Measurements from ENCODE around the gene TMEM94.
"Not testable (repeated sequence)": the region's sequence is repeated elsewhere in the genome, so short reads cannot be mapped to it uniquely, and the experiment has no call there.

TMEM94 gene

DNA sequence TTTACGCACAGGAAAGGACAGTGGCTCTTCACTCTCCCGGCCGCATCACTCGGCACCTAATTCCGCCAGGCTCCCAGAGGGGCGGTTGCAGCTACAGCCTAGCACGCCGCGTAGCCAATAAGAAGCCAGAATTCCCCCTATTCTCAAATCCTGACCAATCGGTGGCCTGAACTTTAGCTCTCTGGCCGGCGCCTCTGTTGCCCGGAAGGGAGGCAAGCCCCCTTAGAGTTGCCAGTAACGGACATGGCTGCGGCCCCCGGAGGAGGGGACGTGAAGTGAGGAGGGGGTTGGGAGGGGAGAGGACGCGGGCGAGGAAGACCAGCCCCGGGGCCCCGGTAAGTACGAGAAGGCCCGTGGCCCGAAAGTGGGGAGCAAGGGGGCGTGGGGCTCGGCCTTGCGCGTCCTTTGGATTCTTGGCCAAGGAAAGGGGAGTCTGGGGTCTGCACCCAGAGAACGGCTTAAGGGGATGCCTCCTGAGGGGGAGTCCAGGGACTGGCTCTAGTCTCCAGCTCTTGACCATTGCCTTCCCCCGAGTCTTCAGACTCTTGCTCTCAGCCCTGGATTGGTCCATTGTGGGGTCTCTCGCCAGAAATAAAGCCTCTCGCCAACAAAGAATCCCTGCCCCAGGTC, at the start of gene TMEM94:
Gene TMEM94 (plus strand): TSS at position 219 of the 630 bp plus-strand sequence. CDS start 15,271 bp downstream, outside the sequence.
- DNase-seq, result peak; percentile 94 to 96

DNA sequence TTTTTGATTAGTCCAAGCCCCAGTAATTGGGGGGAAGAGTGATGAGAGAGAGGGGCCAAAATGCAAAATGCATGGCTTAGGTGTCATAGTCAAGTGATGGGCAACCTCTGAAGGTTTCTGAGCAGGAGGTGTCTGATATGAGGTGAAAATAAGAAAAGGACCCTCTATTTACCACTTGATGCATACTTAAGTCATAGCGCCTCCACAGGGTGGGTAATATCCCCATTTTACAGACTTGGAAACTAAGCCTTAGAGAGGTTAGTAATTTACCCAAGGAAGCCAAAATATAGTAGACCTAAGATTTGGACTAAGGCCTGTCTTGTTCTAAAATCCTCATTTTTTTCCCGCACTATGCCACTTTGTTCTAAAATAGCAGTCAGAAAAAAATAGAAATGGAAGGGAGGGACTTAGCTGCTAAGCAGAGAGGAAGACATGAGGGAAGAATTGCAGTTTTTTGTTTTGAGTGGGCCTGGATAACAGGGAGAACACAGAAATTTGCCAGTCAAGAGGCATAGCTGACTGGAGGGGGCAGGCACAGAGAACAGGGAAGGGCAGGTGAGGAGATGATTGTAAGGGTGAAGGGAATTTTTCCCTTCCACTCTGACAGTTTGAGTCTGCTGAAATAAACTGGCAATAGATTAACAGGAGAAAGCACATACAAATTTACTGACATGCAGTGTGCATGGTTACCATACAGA, 48.6 kb upstream of the TMEM94 start:
- no peak for DNase-seq

DNA sequence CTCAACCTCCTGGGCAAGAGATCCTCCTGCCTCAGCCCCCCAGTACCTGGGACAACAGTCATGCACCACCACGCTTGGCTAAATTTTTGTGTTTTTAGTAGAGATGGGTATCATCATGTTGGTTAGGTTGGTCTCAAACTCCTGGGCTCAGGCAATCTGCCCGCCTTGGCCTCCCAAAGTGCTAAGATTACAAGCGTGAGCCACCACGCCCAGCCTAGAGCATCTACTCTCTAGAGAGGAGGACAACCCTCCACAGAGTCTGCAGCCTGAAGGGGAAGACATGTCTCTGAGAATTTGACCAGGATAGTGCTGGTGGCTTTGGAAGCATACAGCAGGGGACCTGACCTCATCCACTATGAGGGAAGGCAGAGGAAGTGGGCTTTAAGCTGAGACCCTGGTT, 46.3 kb upstream of the TMEM94 start:
- DNase-seq, result no peak

DNA sequence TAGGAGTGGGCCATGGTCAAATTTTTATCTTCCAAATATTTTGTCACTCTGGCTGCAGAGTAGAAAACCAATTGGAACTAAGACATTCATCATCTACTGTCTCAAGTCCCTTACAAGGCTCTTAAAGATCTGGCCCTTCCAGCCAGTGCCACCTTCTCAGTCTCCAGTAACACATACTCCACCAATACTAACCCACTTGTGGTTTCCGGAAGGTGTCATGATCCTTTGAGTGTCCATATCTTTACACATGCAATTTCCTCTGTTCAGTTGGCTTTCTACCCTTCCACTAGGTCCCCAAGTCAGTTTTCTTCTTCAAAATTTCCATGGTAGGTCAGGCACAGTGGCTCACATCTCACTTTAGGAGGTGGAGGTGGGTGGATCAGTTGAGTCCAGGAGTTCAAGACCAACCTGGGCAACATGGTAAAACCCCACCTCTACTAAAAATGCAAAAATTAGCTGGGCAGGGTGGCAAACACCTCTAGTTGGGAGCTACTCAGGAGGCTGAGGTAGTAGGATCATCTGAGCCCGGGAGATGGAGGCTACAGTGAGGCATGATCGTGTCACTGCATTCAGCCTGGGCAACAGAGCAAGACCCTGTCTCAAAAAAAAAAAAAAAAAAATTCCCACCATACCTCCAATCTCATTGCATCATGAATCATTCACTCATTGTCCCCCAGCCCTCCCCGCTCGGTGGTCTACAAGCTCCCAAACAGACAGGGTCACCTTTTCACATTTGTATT, 44.9 kb upstream of the TMEM94 start:
- DNase-seq, result no peak

DNA sequence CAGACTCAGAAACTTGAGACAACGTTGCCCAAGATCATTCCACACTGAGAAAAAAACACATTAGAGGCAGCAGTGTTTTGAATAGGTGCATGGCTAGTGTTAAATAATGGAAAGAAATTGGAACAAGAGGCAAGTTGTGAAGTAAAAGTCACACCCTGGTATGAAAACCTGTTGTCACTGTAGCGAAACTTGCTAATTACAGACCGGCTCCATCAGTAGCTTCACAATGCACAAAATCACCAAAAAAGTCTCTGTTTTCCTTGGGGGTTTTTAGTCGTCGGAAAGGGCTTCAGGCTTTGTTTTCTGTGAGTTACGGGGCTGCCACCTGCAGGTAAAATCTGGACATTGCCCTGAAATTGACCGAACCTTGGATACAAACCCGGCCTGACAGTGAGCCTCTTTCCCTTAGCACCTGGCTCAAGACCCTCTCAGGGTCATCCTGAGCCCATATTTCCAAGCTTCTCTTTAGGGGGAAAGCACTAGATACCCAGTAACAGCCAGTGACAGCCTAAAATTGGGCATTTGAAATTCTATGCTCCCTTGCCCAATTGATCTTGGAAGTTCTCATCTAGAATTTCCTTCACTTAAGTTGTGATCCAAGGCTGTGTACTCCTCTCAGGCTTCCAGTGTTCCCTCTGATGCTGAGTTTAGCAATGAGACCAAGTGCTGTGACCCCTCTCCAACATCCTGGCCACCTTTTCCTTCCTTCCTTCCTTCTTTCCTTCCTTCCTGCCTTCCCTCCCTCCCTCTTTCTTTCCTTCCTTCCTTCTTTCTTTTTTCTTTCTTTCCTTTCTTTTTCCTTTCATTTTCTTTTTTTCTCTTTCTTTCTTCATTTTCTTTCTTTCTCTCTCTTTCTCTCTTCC, 43.7 kb upstream of the TMEM94 start:
- peak; percentile 74 to 83 for DNase-seq

DNA sequence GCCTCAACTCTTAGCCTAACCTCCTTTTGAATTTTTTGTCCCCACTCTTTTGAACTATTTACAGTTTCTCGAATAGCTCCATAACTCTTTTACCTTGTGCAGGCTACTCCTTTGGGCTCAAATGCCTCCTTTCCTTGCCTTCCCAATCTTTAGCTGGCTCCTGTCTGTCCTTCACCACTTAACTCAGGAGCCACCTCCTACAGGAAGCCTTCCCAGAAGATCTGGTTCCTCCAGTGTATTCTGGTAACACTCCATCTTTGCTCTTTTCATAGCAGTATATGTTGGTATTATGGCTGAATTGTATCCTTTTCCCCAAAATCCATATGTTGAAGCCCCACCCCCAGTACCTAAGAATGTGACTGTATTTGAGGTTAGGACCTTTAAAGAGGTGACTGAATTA, 41.9 kb upstream of the TMEM94 start:
- no peak for DNase-seq

DNA sequence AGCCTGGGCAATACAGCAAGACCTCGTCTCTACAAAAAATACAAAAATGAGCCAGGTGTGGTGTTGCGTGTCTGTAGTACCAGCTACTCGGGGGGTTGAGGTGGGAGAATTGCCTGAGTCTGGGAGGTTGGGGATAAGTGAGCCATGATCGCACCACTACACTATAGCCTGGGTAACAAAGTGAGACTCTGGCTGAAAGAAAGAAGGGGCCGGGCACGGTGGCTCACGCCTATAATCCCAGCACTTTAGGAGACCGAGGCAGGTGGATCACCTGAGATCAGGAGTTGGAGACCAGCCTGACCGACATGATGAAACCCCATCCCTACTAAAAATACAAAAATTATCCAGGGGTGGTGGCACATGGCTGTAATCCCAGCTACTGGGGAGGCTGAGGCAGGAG, 40.4 kb upstream of the TMEM94 start:
- no peak for DNase-seq

DNA sequence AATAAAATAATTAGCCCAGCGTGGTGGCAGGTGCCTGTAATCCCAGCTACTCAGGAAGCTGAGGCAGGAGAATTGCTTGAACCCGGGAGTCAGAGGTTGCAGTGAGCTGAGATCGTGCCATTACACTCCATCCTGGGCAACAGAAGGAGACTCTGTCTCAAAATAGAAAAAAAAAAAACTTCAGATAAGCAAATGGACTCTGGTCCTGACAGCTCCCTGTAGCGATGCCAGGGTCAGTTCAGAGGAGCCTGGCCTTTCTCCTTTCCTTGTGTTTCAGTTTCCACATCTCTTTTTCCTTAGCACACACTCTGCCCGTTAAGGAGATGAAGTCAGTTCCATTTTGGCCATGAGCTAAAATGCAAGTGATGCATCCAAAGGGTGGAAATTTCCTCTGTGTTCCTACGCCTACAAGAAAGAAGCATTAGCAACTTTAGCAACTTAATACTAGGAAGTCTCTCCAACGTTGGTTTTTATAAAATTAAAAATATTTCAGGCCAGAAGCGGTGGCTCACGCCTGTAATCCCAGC, 39.3 kb upstream of the TMEM94 start:
- no peak for DNase-seq

DNA sequence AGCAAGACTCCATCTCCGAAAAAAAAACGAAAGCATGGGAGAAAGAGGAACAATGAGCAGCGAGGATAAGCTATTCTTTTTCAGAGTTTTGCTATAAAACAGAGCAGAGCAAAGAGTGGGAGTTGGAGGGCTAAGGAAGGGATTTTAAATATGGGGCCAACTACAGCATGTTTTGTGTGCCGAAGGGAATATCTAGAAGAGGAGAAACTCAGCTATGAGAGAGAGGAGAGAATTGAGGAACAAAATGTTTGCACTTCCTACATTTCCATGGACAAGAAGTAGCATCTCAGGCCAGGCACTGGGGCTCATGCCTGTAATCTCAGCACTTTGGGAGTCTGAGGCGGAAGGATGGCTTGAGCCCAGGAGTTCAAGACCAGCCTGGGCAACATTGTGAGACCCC, 37.9 kb upstream of the TMEM94 start:
- no peak for DNase-seq

DNA sequence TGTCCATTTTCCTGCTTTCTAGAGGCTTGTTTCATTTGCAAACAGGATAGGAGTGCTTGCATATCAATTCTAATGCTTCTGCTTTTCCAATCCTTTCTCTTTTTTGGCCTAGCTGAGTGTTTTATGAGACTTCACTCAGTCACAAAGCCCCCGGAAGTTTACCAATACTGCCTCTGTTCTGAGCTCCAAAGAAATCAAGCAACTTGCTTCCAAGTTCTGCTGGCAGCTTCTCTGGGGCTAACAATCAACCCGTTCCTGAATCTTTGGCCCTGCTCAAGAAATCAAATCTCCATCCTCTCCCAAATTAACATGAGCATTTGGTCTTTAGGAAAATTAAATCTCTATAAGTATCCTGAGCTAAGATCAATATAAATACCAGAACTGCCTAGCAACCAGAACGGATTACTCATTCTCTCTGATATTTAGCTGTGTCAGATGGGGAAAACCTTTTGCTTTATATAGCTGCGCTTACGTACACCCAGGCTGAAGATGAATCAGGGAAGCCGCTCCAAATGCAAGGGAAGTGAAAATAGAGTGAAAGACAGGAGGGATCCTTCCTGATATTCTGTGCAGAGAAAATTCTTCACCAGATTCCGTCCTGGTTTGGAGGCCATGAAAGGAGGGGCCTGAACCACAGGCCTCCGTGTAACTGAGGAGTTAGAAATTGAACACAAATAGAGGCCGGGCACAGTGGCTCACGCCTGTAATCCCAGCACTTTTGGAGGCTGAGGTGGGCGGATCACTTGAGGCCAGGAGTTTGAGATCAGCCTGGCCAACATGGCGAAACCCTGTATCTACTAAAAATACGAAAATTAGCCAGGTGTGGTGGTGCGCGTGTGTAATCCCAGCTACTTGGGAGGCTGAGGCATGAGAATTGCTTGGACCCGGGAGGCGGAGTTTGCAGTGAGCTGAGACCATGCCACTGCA, 27.6 kb upstream of the TMEM94 start:
- peak in 1 of 2 donors; percentile 3 for DNase-seq

DNA sequence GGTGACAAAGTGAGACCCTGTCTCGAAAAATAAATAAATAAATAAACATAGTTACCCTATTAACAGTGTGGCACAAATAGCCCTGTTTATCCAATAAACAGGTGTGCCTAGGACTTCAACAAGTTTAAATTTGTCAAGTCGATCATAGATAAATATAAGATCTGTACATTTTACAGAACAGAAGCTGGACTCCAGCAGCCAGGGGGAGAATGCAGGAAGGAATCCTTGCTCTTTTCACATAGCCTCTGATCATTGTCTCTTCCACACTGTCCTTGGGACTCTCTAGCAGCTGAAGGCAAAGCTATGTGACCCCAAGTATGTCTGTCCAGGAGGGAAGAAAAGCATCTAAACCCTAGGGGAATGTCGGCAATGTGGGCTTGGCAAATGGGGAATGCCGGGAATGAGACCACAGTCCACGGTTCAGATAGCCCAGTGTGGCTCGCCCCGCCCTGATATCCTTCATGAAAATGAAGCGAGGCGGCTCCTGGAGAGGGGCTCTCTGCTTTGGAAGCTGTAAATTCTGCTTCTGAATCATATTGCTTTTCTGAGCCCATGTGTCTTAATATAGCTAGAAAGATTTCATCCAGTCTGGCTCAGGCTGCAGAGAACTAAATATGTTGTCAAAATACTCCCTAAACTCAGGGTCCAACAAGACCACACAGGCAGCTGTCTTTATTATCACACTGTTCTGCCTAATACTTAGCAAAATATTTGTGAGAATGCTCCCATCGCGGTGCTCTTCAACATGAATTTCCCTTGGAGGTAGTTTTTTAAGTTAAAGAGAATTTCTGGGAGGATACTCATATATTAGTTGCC, 26.1 kb upstream of the TMEM94 start:
- no peak for DNase-seq

DNA sequence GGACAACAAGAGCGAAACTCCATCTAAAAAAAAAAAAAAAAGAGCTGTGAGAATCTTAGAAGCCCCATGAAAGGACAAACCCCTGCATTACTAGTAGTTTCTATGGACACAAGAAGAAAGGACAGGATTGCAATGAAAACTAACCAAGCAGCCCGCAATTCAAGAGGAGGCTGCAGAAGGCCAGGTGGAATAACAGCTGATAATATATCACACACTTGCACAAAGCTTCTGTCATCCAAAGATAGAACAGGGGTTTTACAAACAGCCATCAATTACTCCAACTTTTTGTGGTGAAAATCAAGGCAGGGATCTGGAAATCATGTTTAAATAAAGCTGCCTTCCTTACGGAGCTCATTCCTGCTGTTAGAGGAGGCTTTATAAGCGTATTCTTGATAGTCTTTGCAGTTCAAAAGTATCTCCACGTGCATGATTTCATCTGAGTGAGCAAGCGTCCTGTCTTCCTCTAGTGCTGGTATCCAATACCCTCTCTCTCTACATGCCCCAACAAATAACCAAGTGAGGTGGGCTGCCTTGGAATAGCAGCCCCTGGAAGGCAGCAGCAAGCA, 23.1 kb upstream of the TMEM94 start:
- DNase-seq, result no peak

DNA sequence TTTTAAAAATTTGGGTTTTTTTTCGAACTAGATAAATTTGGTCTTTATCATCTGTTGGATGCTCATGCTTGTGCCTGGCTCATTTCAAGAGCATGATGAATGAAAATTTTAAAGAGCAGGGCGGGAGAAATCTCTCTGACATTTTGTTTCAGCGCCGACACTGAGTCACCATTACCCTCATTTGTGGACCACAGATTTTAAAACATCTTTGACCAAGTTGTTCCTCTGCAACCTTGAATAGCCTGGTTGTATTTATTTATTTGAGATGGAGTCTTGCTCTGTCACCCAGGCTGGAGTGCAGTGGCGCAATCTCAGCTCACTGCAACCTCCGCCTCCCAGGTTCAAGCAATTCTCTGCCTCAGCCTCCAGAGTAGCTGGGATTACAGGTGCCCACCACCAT, 22.0 kb upstream of the TMEM94 start:
- not testable (repeated sequence) for DNase-seq

DNA sequence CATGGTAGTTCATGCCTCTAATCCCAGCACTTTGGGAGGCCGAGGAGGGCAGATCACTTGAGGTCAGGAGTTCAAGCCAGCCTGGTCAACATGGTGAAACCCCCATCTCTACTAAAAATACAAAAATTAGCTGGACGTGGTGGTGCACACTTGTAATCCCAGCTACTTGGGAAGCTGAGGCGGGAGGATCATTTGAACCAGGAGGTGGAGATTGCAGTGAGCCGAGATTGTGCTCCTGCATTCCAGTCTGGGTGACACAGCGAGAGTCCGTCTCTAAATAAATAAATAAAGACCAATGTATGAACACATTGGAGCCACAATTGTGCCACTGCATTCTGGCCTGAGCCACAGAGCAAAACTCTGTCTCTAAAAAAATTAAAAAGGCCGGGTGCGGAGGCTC, 19.0 kb upstream of the TMEM94 start:
- not testable (repeated sequence) for DNase-seq

DNA sequence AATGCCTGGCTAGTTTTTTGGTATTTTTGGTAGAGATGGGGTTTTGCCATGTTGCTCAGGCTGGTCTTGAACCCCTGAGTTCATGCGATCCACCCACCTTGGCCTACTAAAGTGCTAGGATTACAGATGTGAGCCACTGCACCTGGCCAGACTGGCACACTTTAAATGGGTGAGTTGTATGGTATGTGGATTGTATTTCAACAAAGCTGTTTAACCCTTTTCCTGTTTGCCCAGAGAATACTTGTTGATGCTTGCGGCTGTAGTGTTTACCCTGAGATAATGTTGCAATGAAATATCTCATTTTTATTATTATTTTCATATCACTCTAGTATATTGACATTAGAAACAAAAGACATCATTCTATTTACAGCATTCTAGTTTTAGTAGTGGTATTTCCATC, 17.1 kb upstream of the TMEM94 start:
- DNase-seq, result no peak

DNA sequence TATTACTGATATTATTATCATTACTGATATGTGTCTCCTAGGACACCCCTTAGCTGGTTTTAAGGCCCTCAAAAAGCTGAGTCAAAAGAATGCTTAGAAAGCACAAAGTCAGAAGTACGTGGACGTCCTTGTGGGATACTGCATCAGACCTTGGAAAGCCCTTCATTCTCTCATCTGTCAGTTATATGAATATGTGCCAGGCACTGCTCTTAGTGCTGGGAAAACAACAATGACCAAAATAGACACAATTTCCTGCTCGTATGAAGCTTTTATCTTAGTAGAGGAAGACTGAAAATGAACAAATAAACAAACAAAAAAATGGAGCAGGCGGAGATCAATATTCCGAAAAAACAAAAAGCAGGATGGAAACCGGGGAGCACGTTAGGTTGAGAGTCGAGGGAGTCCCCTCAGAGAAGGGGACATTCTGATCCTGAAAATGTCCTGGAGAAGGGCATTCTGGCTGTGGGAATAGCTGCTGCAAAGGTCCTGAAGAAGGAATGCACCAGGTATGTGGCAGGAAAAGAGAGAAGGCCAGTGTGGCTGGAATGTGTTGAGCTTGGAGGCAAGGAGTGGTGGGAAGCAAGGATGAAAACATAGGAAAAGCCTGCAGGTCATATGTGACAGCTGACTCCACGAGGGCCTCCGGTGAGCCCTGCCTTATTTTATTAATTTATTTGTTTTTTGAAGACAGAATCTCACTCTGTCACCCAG, 15.5 kb upstream of the TMEM94 start:
- DNase-seq, result no peak

DNA sequence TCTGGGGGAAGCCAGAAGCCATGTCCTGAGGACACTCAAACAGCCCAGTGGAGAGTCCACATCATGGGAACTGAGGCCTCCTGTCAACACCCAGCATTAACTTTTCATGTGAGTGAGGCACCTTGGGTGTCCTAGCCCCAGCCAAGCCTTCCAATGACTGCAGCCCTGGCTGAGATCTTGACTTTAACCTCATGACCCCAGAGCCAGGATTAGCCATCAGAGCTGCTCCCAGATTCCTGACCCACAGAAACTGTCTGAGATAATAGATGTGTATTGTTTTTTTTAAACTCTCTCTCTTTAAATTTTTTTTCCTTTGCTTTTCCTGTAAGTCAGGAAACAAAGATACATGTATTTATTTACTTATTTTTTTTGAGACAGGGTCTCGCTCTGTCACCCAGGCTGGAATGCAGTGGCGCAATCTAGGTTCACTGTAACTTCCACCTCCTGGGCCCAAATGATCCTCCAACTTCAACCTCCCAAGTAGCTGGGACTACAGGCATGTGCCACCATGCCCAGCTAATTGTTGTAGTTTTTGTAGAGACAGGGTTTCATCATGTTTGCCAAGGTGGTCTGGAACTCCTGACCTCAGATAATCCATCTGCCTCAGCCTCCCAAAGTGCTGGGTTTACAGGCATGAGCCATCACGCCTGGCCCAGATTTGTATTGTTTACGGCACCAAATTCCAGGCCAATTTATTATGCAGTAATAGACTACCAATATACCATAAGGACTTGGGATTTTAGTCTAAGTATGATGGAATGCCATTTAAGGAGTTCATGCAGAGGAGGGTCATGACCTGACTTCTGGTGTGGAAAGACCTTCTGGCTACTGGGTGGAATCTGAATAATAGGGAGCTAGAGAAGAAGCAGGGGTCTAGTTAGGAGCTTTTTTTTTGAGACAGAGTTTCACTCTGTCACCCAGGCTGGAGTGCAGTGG, 14.0 kb upstream of the TMEM94 start:
- no peak for DNase-seq

DNA sequence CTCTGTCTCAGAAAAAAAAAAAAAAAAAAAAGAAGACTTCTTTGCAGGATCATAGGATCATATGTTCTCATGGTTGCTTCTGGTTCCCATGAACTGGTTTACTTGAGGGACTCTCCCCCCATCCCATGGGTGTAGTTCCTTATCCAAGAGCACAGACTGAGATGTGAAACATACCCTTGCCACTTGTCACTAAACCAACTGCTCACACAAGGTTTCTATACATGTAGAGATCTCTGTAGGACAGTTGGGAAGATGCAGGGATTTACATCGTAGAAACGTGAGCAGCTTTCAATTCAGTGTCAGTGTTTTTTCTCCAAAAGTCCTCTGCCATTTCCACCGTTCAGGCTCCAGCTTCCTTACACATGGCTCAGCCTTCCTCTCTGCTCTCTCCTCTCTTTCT, 11.1 kb upstream of the TMEM94 start:
- DNase-seq, result no peak

DNA sequence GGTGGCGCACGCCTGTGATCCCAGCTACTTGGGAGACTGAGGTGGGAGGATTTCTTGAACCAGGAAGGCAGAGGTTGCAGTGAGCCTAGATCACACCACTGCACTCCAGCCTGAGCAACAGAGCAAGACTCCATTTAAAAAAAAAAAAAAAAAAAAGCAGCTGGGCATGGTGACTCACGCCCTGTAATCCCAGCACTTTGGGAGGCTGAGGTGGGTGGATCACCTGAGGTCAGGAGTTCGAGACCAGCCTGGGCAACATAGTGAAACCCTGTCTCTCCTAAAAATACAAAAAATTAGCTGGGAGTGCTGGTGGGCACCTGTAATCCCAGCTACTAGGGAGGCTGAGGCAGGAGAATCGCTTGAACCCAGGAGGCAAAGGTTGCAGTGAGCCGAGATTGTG, 10.5 kb upstream of the TMEM94 start:
- DNase-seq, result not testable (repeated sequence)

All from CD4-positive, alpha-beta T cell treated with Interferon alpha-2 for 1 hour (primary cell).